SU-DHL-6 (cell line): ENCODE data around the gene FN3KRP.
A peak's percentile ranks its signal among the peaks of the same experiment; 100 is the strongest.

ENCODE experiments used
- H2AFZ ChIP-seq: fragments of 200-600 bp; sonication (generic); 2 replicates; pipeline ENCODE4 v1.6.1; 2014; ENCODE audit warnings: low read depth, mild to moderate bottlenecking, moderate library complexity, mixed read lengths, antibody characterized with exemption, low read length; ENCODE audit not compliant: severe bottlenecking
- H3F3A ChIP-seq: fragments of 200-600 bp; shearing (Covaris generic); 2 replicates; pipeline ENCODE4 v1.6.0; 2016; ENCODE audit warnings: antibody characterized with exemption, mild to moderate bottlenecking; ENCODE audit not compliant: insufficient read depth
- H3K27ac ChIP-seq: fragments of 200-600 bp; sonication (generic); 2 replicates; pipeline ENCODE4 v1.5.1; 2016; ENCODE audit warnings: low read depth, mild to moderate bottlenecking, low read length, moderate library complexity, mixed read lengths
- H3K27me3 ChIP-seq: fragments of 200-600 bp; sonication (generic), shearing (Covaris generic); 2 replicates; pipeline ENCODE4 v1.6.0; 2014; ENCODE audit warnings: mild to moderate bottlenecking, low read length
- H3K36me3 ChIP-seq: fragments of 200-600 bp; sonication (generic); 2 replicates; pipeline ENCODE4 v1.6.1; 2014; ENCODE audit warnings: mild to moderate bottlenecking, low read length, mixed read lengths
- H3K4me2 ChIP-seq: fragments of 300-600, 200-600 bp; shearing (Covaris generic), sonication (generic); 2 replicates; pipeline ENCODE4 v1.6.0; 2014; ENCODE audit warnings: low read length, low read depth, mild to moderate bottlenecking; ENCODE audit not compliant: poor library complexity, severe bottlenecking
- H3K4me3 ChIP-seq: fragments of 200-600 bp; sonication (generic); 2 replicates; pipeline ENCODE4 v1.5.1; 2014; ENCODE audit warnings: antibody characterized with exemption, low read length, mild to moderate bottlenecking, mixed read lengths; ENCODE audit not compliant: insufficient read depth, poor library complexity, severe bottlenecking
- H3K79me2 ChIP-seq: fragments of 200-600 bp; sonication (generic); 2 replicates; pipeline ENCODE4 v1.6.1; 2014; ENCODE audit warnings: mild to moderate bottlenecking, low read length, moderate library complexity; ENCODE audit not compliant: insufficient read depth
- H3K9ac ChIP-seq: fragments of 200-600 bp; sonication (generic); 2 replicates; pipeline ENCODE4 v1.7.0; 2014; ENCODE audit warnings: mild to moderate bottlenecking, low read length
- H3K9me2 ChIP-seq: fragments of 200-600 bp; sonication (generic); replicated peaks from 2 replicates; pipeline ENCODE4 v1.6.1; 2014; ENCODE audit warnings: low read length; ENCODE audit not compliant: insufficient read depth
- H3K9me3 ChIP-seq: fragments of 200-600 bp; sonication (generic); 2 replicates; pipeline ENCODE4 v1.6.1; 2014; ENCODE audit warnings: low read length, mixed read lengths; ENCODE audit not compliant: insufficient read depth
- H4K20me1 ChIP-seq: fragments of 200-600 bp; sonication (generic); 2 replicates; pipeline ENCODE4 v1.6.1; 2014; ENCODE audit warnings: low read depth, mild to moderate bottlenecking, antibody characterized with exemption, low read length, moderate library complexity, mixed read lengths
- EZH2phosphoT487 ChIP-seq: fragments of 200-600 bp; sonication (generic), shearing (Covaris generic); conservative IDR thresholded peaks from 2 replicates; pipeline ENCODE4 v1.6.1; 2018; ENCODE audit warnings: mild to moderate bottlenecking, antibody characterized with exemption, low read length, moderate library complexity, mixed read lengths
- TF ChIP-seq, protein P1 (sequence below): fragments of 200-600 bp; sonication (generic); IDR thresholded peaks from one replicate; pipeline ENCODE4 v1.5.1; 2017; ENCODE audit warnings: antibody characterized with exemption, mild to moderate bottlenecking, low read length, moderate library complexity; ENCODE audit not compliant: insufficient read depth, poor library complexity, severe bottlenecking

FN3KRP gene

DNA sequence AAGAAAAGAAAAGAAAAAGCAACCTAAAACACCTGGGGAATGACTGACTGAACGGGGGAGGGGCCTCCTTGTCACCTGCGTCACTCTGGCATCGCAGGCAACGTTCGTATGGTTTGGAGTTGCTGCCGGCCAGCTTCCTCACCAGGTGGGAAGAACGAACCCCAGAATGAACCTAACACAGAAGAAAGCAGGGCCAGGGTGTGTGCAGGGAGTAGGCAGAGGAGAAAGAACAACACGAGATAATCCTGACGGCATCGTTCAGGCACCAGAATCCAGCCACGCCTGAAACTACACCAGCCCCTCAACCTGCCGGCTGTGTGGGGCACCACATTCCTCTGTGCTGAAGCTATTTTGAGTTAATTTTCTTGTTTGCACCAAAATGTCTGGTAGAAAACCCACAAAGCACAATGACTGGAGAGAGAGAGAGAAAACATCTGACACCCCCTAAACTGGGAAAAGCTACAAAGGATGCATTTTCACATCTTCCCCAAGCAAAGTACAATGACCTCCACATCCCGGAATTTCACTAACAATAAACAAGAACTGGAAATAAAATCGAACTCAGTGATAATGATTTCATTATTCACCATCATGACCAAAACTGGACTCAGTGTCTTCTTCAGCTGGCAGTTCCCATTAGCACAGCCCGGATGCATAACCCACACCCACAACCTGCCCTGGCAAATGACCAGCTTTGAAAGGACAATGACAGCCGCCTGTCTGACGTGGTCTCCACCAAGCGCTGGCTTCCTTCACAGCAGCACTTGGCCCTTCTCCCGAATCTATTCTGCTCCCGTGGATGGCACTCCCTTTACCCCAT lies 41.6 kb upstream of the FN3KRP start:
- TF ChIP-seq EZH2phosphoT487: no peak
- TF ChIP-seq, protein P1, sequence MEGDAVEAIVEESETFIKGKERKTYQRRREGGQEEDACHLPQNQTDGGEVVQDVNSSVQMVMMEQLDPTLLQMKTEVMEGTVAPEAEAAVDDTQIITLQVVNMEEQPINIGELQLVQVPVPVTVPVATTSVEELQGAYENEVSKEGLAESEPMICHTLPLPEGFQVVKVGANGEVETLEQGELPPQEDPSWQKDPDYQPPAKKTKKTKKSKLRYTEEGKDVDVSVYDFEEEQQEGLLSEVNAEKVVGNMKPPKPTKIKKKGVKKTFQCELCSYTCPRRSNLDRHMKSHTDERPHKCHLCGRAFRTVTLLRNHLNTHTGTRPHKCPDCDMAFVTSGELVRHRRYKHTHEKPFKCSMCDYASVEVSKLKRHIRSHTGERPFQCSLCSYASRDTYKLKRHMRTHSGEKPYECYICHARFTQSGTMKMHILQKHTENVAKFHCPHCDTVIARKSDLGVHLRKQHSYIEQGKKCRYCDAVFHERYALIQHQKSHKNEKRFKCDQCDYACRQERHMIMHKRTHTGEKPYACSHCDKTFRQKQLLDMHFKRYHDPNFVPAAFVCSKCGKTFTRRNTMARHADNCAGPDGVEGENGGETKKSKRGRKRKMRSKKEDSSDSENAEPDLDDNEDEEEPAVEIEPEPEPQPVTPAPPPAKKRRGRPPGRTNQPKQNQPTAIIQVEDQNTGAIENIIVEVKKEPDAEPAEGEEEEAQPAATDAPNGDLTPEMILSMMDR: no peak
- H3K9me3 ChIP-seq: no peaks in the 10 kb centered on the region
- no peak overlapping the region for H3K27ac ChIP-seq
- H3K36me3 ChIP-seq: no peaks in the 10 kb centered on the region
- no peak overlapping the region for H3K9ac ChIP-seq
- no peak overlapping the region for H2AFZ ChIP-seq
- H3K9me2 ChIP-seq: no peaks in the 10 kb centered on the region
- no peak overlapping the region for H3K4me2 ChIP-seq
- H3K27me3 ChIP-seq: no peaks in the 10 kb centered on the region
- H3K79me2 ChIP-seq: no peaks in the 10 kb centered on the region
- peaks cover 12% of the 10 kb centered on the region for H3F3A ChIP-seq
- no peak overlapping the region for H3K4me3 ChIP-seq
- H4K20me1 ChIP-seq: no peaks in the 10 kb centered on the region

DNA sequence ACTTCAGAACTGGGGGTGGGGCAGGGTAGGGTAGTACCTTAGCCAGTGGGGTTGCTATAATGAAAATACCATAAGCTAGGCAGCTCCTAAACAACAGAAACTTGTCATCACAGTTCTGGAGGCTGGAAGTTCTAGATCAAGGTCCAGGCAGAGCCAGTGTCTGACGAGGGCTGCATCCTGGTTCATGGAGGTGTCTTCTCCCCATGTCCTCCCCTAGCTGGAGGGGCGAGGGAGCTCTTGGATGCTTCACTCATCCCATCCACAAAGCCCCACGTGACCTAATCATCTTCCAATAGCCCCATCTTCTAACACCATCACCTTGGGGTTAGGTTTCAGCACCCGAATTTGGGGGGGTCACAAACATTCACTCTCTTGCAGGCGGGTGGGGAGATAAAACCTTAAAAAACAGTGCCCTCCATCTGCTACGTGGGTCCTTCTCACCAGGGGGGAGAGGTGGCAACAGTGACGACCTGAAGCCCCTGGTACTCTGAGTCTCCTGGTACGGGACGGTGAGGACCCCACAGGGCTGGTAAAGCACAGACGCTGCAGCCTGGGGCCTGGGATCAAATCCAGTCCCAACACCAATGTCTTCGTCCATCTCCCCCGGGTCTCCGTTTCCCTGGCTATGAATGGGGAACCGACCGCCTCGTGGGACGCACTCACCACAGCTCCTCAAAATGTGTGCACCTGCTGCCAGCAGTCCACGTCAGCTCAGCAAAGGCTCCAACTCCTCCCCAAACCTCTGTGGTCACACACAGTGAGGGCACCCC lies 40.8 kb upstream of the FN3KRP start:
- no peak overlapping the region for H3K4me3 ChIP-seq
- no peaks in the 10 kb centered on the region for H3K79me2 ChIP-seq
- H3K36me3 ChIP-seq: no peaks in the 10 kb centered on the region
- no peaks in the 10 kb centered on the region for H3K9me3 ChIP-seq
- no peaks in the 10 kb centered on the region for H3K9me2 ChIP-seq
- H4K20me1 ChIP-seq: no peaks in the 10 kb centered on the region
- no peaks in the 10 kb centered on the region for H3K27me3 ChIP-seq
- H2AFZ ChIP-seq: no peak overlapping the region
- TF ChIP-seq EZH2phosphoT487: no peak
- TF ChIP-seq, protein P1: no peak
- H3K4me2 ChIP-seq: no peak overlapping the region
- H3K9ac ChIP-seq: no peak overlapping the region
- peaks cover 10% of the 10 kb centered on the region for H3F3A ChIP-seq
- H3K27ac ChIP-seq: no peak overlapping the region

DNA sequence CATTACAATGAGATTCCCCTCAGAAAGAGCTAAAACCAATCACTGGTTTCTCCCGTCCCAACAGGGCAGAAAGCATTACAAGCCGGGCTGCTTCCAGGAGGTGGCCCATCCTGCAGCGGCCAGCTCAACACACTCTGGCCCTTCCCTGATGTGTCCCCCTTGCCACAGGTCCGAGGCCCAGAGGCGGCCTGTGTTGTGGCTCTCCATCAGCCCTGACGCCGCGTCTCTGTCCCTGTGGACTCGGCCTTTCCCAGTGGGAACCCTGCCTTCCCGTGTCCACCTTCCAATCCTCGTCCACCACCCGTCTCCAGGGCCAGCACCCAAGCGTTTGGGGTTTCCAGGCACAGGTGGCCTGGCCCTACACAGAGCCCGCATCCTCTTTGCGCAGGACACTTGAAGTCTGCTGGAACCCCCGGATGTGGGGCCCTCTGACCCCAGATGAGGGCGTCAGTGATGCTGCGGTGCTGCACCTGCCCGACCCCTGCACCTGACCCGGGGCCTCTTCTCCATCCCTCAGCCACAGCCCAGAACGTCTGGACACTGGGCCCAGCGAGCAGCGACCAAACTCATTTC lies 39.1 kb upstream of the FN3KRP start:
- H4K20me1 ChIP-seq: no peaks in the 10 kb centered on the region
- H3K27me3 ChIP-seq: no peaks in the 10 kb centered on the region
- H3K79me2 ChIP-seq: no peaks in the 10 kb centered on the region
- H3K36me3 ChIP-seq: no peaks in the 10 kb centered on the region
- peaks cover 12% of the 10 kb centered on the region for H3F3A ChIP-seq
- H3K4me3 ChIP-seq: no peak overlapping the region
- H3K4me2 ChIP-seq: peak overlapping the region; percentile 68
- no peaks in the 10 kb centered on the region for H3K9me3 ChIP-seq
- peak overlapping the region; percentile 50 for H3K9ac ChIP-seq
- peak overlapping the region; percentile 76 for H2AFZ ChIP-seq
- peak overlapping the region; percentile 96 for H3K27ac ChIP-seq
- no peaks in the 10 kb centered on the region for H3K9me2 ChIP-seq
- TF ChIP-seq, protein P1: no peak
- no peak for TF ChIP-seq EZH2phosphoT487
